HepG2 (cell line): ENCODE data around the gene SLC36A1. TPM values are rescaled to one million over a fixed set of nuclear protein-coding genes. Genes with fewer than 3 reads are reported as not detected.

Experiments used
- ATAC-seq: fragments of 200-7000 bp; cut with Tn5 transposase; 3 replicates; pipeline ENCODE4 v1.9.1; 2020; ENCODE audit warnings: mild to moderate bottlenecking, moderate library complexity
- BruUV-seq: library from RNA; stranded (reverse); fragments of 400-500 nt; replicated peaks from 2 replicates; lab custom pipeline; 2021; lab: Mats Ljungman, UMichigan
- CTCF ChIA-PET: fragments of 300-600 bp; formaldehyde crosslinking; extraction: SDS; loops from one replicate; lab custom pipeline; 2021; ENCODE audit warnings: low total read pairs, inconsistent platforms, low intra/inter-chr PET ratio; lab: Yijun Ruan, JAX
- POLR2A ChIA-PET: fragments of 350-600 bp; sonication (Branson Sonifier 250); formaldehyde crosslinking; loops from one replicate; lab custom pipeline; 2020; ENCODE audit warnings: antibody characterized with exemption, inconsistent platforms; lab: Yijun Ruan, JAX
- DNase-seq: peaks from one replicate; pipeline ENCODE4 v3.0.0-alpha.2; 2015; ENCODE audit warnings: low spot score
- FAIRE-seq: peaks from 3 replicates; lab custom pipeline; 2011; peaks lifted over from hg19 to GRCh38; lab: Jason Lieb, UNC
- H2AFZ ChIP-seq: one replicate; pipeline ENCODE4 v1.6.1; 2011; ENCODE audit warnings: low read length, inconsistent platforms
- H3K27ac ChIP-seq: fragments of 300-600 bp; 3 replicates; pipeline ENCODE4 v1.8.0; 2011; ENCODE audit warnings: mixed run types, mild to moderate bottlenecking, mixed read lengths, low read length, inconsistent platforms; ENCODE audit not compliant: insufficient read depth; ENCODE audit errors: extremely low read length
- H3K27me3 ChIP-seq, 2 experiments: fragments of 200-600 bp in 1 of 2; 2 replicates in 1 of 2; 3 replicates in 1 of 2; pipeline versions ENCODE4 v1.6.0 to v1.8.0; 2011; ENCODE audit warnings: low read length in 2 of 2, mild to moderate bottlenecking in 2 of 2, moderate library complexity in 2 of 2, inconsistent platforms in 1 of 2; ENCODE audit not compliant: insufficient read depth in 2 of 2, control insufficient read depth in 1 of 2
- H3K36me3 ChIP-seq, 2 experiments: fragments of 200-600 bp in 1 of 2; replicated peaks in 1 of 2; 2 replicates in 1 of 2; 3 replicates in 1 of 2; pipeline versions ENCODE4 v1.5.1 to v1.8.0; 2011; ENCODE audit warnings: low read length in 2 of 2, inconsistent platforms in 1 of 2; ENCODE audit not compliant: insufficient read depth in 2 of 2, control insufficient read depth in 1 of 2
- H3K4me1 ChIP-seq: 2 replicates; pipeline ENCODE4 v1.5.1; 2012; ENCODE audit warnings: low read length, inconsistent platforms; ENCODE audit not compliant: insufficient read depth
- H3K4me2 ChIP-seq: 2 replicates; pipeline ENCODE4 v1.6.0; 2011; ENCODE audit warnings: low read depth, low read length, inconsistent platforms
- H3K4me3 ChIP-seq, 3 experiments: fragments of 200-600 bp in 1 of 3; sonication (generic), shearing (Covaris generic) in 1 of 3; replicated peaks in 1 of 3; 2 replicates each; pipeline ENCODE4 v1.5.1; 2011 to 2016; ENCODE audit warnings: low read length in 3 of 3, inconsistent platforms in 2 of 3, low read depth in 2 of 3, mild to moderate bottlenecking in 2 of 3, control low read depth in 1 of 3, mixed read lengths in 1 of 3; ENCODE audit not compliant: insufficient read depth in 1 of 3
- H3K79me2 ChIP-seq: one replicate; pipeline ENCODE4 v1.6.1; 2011; ENCODE audit warnings: low read length, inconsistent platforms; ENCODE audit not compliant: insufficient read depth
- H3K9ac ChIP-seq: 2 replicates; pipeline ENCODE4 v1.6.0; 2011; ENCODE audit warnings: mild to moderate bottlenecking, low read depth, low read length, inconsistent platforms; ENCODE audit not compliant: insufficient read depth
- H3K9me3 ChIP-seq: 2 replicates; pipeline ENCODE4 v1.5.1; 2012; ENCODE audit warnings: mild to moderate bottlenecking, low read length
- H4K20me1 ChIP-seq: 2 replicates; pipeline ENCODE4 v1.6.0; 2011; ENCODE audit warnings: inconsistent platforms, mild to moderate bottlenecking, low read length, moderate library complexity; ENCODE audit not compliant: insufficient read depth
- HMG20A ChIP-seq: IDR thresholded peaks from 2 replicates; pipeline ENCODE4 v1.6.1; 2016; ENCODE audit warnings: borderline replicate concordance
- NFYC ChIP-seq: IDR thresholded peaks from 2 replicates; pipeline ENCODE4 v1.6.1; 2016; ENCODE audit warnings: missing genetic modification reagents, missing compliant biosample characterization
- REST ChIP-seq, 2 experiments: IDR thresholded peaks; 2 replicates each; pipeline ENCODE4 v1.6.1; 2011 to 2012; ENCODE audit warnings: low read length in 2 of 2, borderline replicate concordance in 1 of 2, low read depth in 1 of 2, mild to moderate bottlenecking in 1 of 2, moderate library complexity in 1 of 2
- ZBTB38 ChIP-seq: sonication (generic); formaldehyde crosslinking; IDR thresholded peaks from 2 replicates; pipeline ENCODE4 v1.5.1; 2020; ENCODE audit warnings: mild to moderate bottlenecking, missing genetic modification reagents
- ZHX1 ChIP-seq: sonication (generic); formaldehyde crosslinking; IDR thresholded peaks from 2 replicates; pipeline ENCODE4 v1.8.1; 2022; ENCODE audit warnings: low read depth, mild to moderate bottlenecking, missing genetic modification reagents
- ZNF30 ChIP-seq: sonication (generic); formaldehyde crosslinking; IDR thresholded peaks from 2 replicates; pipeline ENCODE4 v1.5.0; 2020; ENCODE audit warnings: mild to moderate bottlenecking, missing genetic modification reagents
- ZNF547 ChIP-seq: sonication (generic); formaldehyde crosslinking; IDR thresholded peaks from 2 replicates; pipeline ENCODE4 v1.5.1; 2020; ENCODE audit warnings: mild to moderate bottlenecking, missing genetic modification reagents
- ZNF713 ChIP-seq: sonication (generic); formaldehyde crosslinking; IDR thresholded peaks from 2 replicates; pipeline ENCODE4 v1.4.0; 2020; ENCODE audit warnings: mild to moderate bottlenecking, missing genetic modification reagents
- WGBS: methylation state at CpG from one replicate; pipeline ENCODE4 v1.1.6; 2017; ENCODE audit warnings: low lambda C conversion rate; 5-methylcytosine and 5-hydroxymethylcytosine counted together
- in situ Hi-C: cut with HindIII; loops from 2 replicates; pipeline ENCODE4 v1.10.0; 2017; ENCODE audit warnings: low pct_unique_long_range_greater_than_20kb; ENCODE audit not compliant: extremely low pct_ligation_motif_present
- intact Hi-C: fragments of 100-400 bp; cut with micrococcal nuclease; formaldehyde crosslinking; loops from one replicate; pipeline ENCODE4 v1.10.0; 2022; ENCODE audit not compliant: unreplicated experiment
- polyA plus RNA-seq, 8 experiments: library from polyadenylated mRNA; depleted of rRNA in 3 of 8; stranded (reverse) in 7 of 8; unstranded in 1 of 8; fragments of >200 nt; fragmentation: Illumina TruSeq in 4 of 8; extraction: Trizol in 4 of 8; gene quantifications; 2 replicates each; pipeline versions ENCODE4 v1.2.1 to v1.2.3, GENCODE V29; 2011 to 2016; ENCODE audit warnings: low read depth in 4 of 8, missing spikeins in 1 of 8, mixed read lengths in 1 of 8; ENCODE audit not compliant: insufficient read depth in 1 of 8
- total RNA-seq, 5 experiments: library from RNA; depleted of rRNA; stranded (reverse); fragments of >200 nt; fragmentation: Illumina TruSeq; extraction: Trizol; gene quantifications; 2 replicates each; pipeline ENCODE4 v1.2.3, GENCODE V29; 2016; ENCODE audit warnings: low read depth in 1 of 5
- TF ChIP-seq, protein P1 (sequence below): sonication (generic); formaldehyde crosslinking; IDR thresholded peaks from 2 replicates; pipeline ENCODE4 v1.8.0; 2022; ENCODE audit warnings: mild to moderate bottlenecking, missing genetic modification reagents, moderate library complexity

The SLC36A1 gene
- total and polyA plus RNA-seq, 2 of the 13 experiments (the other 11 are each of a cell fraction or from before 2014, with no cell fraction given): 8.0 to 8.9 TPM

GRCh38 chr5:151459680-151460324, 12.4 kb downstream of the SLC36A1 start:
- Histone ChIP-seq H2AFZ (no peak overlapping the region), H3K9ac (no peak overlapping the region), H3K27ac (no peak overlapping the region), H3K27me3 (no peaks in the 10 kb centered on the region), H3K4me1 (no peaks in the 10 kb centered on the region), H3K79me2 (no peaks in the 10 kb centered on the region), H3K9me3 (no peaks in the 10 kb centered on the region), H4K20me1 (no peaks in the 10 kb centered on the region), H3K4me2 (no peak overlapping the region), H3K36me3 (peaks cover 3 to 7% of the 10 kb centered on the region in 2 experiments; a peak in 4 of 5 replicates), H3K4me3 (no peak overlapping the region)
- intact Hi-C loops: no loop called here
- in situ Hi-C loops: no loop called here
- POLR2A ChIA-PET: interaction anchor here (2.6 kb wide), 1 partner anchor 12 kb away, joined by 10 read pairs; the partner anchor contains the start of gene SLC36A1
- DNase-seq: no peak
- WGBS: 78% methylated on average over 3 of the region's 4 CpGs
- TF ChIP-seq HMG20A (CRISPR knock-in tag): no peak
- TF ChIP-seq ZNF30 (CRISPR knock-in tag): no peak
- no peak for TF ChIP-seq ZNF547
- TF ChIP-seq NFYC: no peak
- TF ChIP-seq ZBTB38 (CRISPR knock-in tag): no peak
- TF ChIP-seq ZNF713: no peak
- TF ChIP-seq, protein P1, sequence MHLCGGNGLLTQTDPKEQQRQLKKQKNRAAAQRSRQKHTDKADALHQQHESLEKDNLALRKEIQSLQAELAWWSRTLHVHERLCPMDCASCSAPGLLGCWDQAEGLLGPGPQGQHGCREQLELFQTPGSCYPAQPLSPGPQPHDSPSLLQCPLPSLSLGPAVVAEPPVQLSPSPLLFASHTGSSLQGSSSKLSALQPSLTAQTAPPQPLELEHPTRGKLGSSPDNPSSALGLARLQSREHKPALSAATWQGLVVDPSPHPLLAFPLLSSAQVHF (CRISPR knock-in tag): no peak
- TF ChIP-seq ZHX1 (CRISPR knock-in tag): no peak
- no peak for TF ChIP-seq REST (IDR thresholded peaks at IDR 0.05; ENCODE audit: borderline replicate concordance in 1 of 2, low read depth in 1 of 2, low read length in 2 of 2)
- ATAC-seq: peak; percentile 54; the same call in 2 of the 3 replicates
- CTCF ChIA-PET: interaction anchor here (1.4 kb wide), 1 partner anchor 41 kb away, joined by 3 read pairs; no protein-coding TSS in a partner anchor
- no TSS peak for BruUV-seq
- FAIRE-seq: no peak
